Stimulated activated CD4-positive, alpha-beta T cell treated with anti-CD3 and anti-CD28 coated beads, Interleukin-15, amount 100 ng/mL, for 48 hours (primary cell): Measurements from ENCODE around the gene SPPL2B.
"Not testable (repeated sequence)": the region's sequence is repeated elsewhere in the genome, so short reads cannot be mapped to it uniquely, and the experiment has no call there.

Experiments
- DNase-seq, 2 donors: peaks; one replicate each; pipeline ENCODE4 v3.0.0-alpha.2; 2020; ENCODE audit warnings: low read depth in 2 of 2

SPPL2B gene

DNA sequence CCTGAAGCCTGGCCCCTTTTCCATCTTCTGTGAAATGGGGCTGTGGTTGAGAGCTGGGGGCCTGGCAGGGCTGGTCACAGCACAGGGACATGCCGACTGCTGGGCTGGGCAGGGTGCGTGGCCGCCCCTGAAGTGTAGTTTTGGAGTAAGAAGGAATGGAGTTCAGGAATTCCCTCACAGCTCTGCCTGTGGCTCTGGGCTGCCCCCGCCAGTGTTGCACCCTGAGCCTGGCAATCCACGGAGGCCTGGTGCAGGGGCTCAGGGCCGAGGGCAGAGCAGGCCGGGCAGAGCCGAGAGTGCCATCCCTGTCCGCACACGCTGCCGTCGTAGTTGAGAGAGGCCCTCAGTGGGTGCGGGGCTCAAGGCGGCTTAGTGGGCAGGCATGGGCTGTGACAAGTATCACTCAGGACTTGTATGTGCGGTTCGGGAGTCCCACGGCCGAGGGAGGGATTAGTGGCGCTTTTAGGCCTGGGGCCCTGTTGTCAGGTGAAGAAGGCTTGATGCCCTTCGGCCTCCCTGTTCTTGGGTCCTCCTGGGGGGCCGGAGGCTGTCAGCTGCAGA lies 9.7 kb downstream of the SPPL2B start:
- no peak for DNase-seq

- DNase-seq = no peak
Measured at GRCh38 chr19:2338751-2339643, 10.5 kb downstream of the SPPL2B start.

DNA sequence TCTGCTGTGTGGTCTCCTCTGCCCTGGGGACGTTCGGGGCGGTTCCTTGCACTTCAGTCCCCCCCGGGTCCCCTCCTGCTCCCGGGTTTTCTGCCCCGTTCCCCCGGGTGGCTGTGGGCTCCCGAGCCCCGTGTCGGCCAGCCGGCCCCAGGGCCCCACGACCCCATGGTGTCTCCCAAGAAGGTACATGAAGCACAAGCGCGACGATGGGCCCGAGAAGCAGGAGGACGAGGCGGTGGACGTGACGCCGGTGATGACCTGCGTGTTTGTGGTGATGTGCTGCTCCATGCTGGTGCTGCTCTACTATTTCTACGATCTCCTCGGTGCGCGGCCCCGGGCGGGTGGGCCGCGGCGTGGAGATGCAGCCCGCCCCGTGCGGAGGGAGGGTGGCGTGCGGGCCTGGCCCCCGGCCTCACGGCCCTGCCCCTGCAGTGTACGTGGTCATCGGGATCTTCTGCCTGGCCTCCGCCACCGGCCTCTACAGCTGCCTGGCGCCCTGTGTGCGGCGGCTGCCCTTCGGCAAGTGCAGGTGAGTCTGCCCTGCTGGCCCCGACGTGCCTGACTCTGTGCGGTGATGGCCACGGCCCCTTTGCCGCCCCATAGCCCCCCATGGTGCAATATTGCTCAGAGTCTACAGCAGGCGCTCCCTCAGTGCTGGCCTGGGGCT lies 11.3 kb downstream of the SPPL2B start:
- no peak for DNase-seq

DNA sequence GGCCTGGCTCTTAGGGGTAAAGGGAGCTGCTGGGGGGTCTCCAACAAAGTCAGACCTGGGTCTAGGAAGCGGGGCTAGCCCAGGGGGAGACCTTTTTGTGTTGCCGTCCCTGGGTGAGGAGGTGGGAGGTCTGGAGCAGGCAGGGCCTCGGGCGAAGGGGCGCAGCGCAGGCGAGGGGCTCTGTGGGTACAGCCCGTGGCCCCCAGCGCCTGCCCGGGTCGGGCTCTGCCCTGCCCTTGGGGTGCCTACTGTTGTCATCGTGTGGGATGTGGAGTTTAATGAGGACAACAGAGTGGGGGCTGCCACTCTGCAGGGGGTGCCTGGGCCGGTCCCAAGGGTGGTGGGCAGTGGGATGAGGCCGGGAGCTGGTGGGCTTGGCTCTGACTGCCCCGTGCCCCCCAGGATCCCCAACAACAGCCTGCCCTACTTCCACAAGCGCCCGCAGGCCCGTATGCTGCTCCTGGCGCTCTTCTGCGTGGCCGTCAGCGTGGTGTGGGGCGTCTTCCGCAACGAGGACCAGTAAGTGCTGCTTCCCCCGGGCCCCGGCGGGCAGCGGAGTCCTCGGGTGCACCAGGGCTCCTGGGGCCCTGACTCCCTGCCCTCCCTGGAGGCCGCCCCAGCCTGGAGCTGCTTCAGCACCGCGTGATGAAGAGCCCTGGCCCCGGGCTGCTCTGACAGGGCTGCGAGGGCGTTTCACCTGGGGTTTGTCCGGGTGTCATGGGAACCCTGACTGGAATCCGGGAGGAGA lies 12.2 kb downstream of the SPPL2B start:
- DNase-seq = no peak

GRCh38 chr19:2341244-2341751 lies 12.8 kb downstream of the SPPL2B start:
- DNase-seq = no peak

DNA sequence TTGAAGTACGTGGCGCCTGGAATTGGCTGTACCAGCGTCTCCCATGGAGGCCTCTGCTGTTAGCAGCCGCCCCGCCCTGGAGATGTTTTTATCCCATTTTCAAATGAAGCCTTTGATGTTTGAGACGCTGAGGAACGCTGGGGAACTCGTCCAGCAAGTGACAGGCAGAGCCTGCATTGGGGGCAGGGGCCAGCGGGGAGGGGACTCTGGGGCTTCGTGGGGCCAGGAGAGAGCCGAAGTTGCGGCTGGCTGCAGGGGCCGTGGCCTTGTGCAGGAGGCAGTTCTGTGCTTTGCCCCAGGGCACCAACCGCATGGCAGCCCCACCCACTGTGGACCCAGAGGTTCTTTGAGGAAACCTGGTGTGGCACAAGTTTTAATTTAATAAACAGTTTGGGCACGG lies 13.5 kb downstream of the SPPL2B start:
- DNase-seq = no peak

DNA sequence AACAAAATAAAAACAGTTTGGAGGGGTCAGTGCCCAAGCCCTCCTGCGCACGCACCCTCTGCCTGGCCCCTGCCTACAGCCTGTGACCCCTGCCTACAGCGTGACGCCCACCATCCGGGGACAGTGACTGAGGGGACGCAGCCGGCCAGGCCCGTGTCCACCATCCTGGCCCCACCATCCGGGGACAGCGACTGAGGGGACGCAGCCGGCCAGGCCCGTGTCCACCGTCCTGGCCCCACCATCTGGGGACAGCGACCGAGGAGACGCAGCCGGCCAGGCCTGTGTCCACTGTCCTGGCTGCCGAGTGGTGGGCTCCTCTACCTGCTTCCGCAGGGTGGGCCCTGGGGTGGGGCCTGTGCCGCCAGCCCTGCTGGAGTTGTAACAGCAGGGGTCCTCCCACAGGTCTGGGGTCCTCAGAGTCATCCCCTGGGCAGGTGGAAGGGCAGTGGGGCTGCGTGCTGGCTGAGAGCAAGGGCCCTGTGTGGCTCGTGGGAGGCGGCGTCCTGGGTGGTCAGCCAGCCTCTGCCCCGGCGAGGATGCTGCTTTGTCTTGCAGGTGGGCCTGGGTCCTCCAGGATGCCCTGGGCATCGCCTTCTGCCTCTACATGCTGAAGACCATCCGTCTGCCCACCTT lies 14.3 kb downstream of the SPPL2B start:
- no peak for DNase-seq

DNA sequence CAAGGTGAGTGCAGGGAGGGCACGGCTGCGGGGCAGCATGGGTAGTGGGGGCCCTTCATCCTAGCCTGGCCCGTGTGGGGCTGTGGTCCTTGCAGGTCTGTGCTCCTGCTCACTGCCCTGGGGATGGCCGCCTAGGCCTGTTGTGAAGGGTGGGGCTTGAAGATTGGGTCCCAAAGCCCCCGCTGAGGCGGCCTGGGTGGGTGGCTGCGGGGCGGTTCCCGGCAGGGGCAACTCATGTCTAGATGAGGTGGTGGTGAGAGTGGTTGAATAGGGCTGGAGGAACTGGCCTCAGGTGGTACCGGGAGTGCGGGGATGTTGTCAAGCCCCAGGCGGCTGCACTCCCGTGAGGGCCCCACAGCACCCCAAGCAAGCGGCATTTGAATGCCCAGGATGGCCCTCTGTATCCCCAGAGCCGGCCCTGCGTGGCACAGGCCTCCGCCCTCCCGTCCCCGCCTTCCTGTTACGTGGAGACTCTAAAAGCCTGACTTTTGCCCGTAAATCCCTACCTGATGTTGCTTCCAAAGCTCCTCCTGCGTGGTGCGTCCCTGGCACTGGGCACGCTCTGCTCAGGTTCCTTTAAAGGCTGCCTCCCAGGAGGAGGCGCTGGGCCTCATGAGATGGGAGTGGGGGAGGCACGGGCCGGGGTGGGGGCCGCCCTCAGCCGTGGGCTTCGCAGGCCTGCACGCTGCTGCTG lies 15.0 kb downstream of the SPPL2B start:
- no peak for DNase-seq

DNA sequence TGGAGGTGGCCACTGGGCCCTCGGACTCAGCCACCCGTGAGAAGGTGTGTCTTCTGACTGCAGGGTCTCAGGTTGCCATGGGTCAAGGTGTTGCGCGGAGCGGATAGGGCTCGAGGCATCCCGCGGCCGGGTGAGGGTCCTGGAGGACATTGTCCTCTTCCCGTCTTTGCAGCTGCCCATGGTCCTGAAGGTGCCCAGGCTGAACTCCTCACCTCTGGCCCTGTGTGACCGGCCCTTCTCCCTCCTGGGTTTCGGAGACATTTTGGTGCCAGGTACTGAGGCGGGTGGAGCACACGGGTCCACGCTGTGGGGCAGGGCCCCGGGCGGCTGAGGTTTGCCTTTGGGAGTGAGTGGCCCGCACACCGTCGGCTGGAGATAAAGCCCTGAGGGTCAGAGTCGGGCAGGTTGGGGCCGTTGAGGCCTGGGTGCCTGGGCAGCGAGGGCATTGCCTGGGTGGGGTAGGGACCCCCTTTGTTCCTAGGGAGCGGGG lies 15.9 kb downstream of the SPPL2B start:
- DNase-seq = no peak

- no peak for DNase-seq
Measured at GRCh38 chr19:2345076-2345475, 16.6 kb downstream of the SPPL2B start.

GRCh38 chr19:2345794-2346663 lies 17.5 kb downstream of the SPPL2B start:
- no peak for DNase-seq

GRCh38 chr19:2349818-2350217 lies 21.3 kb downstream of the SPPL2B start:
- not testable (repeated sequence) for DNase-seq

- DNase-seq = no peak
Measured at GRCh38 chr19:2350656-2351055, 22.2 kb downstream of the SPPL2B start.

DNA sequence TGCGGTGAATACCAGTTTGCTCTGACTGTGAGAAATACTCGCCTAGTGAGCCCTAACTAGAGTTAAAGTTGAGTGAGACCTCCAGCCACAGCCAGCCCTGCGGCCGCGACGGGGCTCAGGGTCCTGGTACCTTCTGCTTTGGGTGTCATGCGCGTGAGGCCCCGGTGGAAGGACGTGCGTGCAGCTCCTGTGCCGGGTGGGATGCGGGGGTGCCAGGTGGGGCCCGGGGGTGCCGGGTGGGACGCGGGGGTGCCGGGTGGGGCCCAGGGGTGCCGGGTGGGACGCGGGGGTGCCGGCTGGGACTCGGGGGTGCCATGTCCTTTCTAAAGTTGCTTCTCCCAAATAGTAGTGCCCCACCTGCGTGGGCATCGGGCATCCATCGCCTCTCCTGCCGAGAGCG lies 23.1 kb downstream of the SPPL2B start:
- no peak for DNase-seq

DNA sequence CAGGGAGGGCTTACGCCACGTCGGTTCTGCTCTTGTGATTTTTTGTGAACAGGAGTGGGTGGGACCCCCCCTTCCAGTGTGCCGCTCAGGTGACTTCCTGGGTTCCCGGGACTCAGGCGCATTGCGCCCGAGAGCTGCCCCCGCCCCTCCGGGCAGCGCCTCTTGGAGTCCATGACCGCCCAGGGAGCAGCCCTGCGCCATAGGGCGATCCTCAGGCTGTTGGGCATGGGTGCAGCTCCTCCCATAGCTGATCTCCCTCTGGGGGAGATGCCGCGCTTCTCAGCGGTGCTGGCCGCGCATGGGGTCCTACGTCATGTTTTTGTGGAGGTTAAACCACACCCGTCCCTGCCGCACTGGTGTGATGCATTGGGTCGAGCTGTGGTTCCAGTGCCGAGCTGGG lies 23.6 kb downstream of the SPPL2B start:
- DNase-seq = no peak

GRCh38 chr19:2353159-2353886 lies 24.8 kb downstream of the SPPL2B start:
- DNase-seq = no peak

DNA sequence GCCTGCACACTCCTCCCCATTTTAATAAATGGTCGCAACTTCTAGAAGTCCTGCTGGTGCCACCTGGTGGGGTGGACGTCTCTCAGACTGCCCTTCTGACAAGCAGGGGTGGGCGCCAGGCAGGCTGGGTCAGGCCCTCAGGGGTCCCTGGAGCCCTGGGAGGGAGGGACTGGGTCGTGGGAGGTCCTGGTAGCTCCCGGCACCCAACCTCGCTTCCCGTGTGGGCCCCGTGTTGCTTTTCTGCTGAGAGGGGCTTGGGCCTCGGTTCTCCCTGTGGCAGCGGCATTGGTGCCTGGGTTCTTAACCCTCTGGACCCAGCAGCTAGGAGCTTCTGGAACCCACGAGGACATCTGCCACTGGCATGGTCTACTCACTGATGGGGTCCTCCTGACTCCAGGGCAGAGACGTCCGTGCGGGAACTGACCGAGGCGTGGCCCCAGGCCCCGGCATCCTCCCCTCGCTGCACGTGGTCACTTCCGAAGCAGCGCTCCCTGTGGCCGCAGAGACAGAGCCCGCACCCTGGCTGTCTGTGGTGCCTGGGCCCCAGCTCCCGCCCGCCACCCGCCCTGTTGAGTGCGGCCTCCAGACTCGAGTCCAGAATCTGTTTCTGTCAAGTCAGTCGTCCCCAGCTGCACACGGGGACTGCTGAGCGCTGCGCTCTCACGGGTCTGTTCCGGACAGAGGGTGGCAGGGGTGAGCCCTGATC lies 25.6 kb downstream of the SPPL2B start:
- no peak for DNase-seq

GRCh38 chr19:2354670-2355069 lies 26.2 kb downstream of the SPPL2B start:
- DNase-seq = no peak
